HUES6 (cell line): ENCODE results near the gene ZCCHC7.
"Not testable (repeated sequence)": the region's sequence is repeated elsewhere in the genome, so short reads cannot be mapped to it uniquely, and the experiment has no call there.

Source experiments
- H3K27ac ChIP-seq: 2 replicates; pipeline ENCODE4 v1.7.0; 2013; ENCODE audit warnings: low read depth, mild to moderate bottlenecking, low read length, inconsistent platforms
- H3K27me3 ChIP-seq: 2 replicates; pipeline ENCODE4 v1.6.1; 2013; ENCODE audit warnings: low read length; ENCODE audit not compliant: control insufficient read depth, insufficient read depth
- H3K36me3 ChIP-seq: 2 replicates; pipeline ENCODE4 v1.6.1; 2013; ENCODE audit warnings: low read length; ENCODE audit not compliant: control insufficient read depth, insufficient read depth
- H3K4me1 ChIP-seq: 2 replicates; pipeline ENCODE4 v1.6.1; 2013; ENCODE audit warnings: low read length; ENCODE audit not compliant: control insufficient read depth, insufficient read depth
- H3K4me3 ChIP-seq: 2 replicates; pipeline ENCODE4 v1.5.1; 2013; ENCODE audit warnings: low read depth, low read length
- H3K9ac ChIP-seq: one replicate; pipeline ENCODE4 v1.6.1; 2013; ENCODE audit warnings: mild to moderate bottlenecking, low read length
- H3K9me3 ChIP-seq: 2 replicates; pipeline ENCODE4 v1.6.1; 2013; ENCODE audit warnings: low read depth, low read length; ENCODE audit not compliant: control insufficient read depth, insufficient read depth

The ZCCHC7 gene

DNA sequence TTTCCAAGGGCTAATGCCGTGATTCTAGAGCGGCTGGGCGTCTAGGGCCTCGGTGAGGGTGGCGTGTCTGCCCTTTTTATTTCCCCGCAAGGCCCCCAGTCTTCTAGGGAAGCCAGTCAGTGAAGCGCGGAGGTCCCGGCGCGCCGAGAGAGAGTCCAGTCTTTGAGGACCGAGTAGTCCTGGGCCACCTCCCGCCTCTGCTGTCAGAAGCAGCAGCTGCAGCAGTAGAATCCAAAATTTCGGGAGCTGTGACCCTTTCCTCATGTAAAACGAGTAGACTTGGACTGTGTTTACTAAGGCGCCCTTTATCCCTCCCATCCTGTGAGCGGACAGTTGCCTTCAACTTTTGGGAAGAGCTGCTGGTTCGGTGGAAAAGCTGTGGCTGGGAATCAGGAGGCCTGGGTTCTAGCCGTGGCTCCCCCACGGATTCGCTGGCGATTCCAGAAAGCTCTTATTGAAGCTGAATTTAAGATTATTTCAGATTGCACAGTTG, 515 bp downstream of the ZCCHC7 start:
- H3K27ac ChIP-seq: 0 out of 2 replicates have a peak overlapping the region, but pooled peaks have one; percentile 48
- peak overlapping the region; percentile 87 for H3K9ac ChIP-seq
- H3K4me3 ChIP-seq: peak overlapping the region; percentile 90
- H3K4me1 ChIP-seq, H3K9me3 ChIP-seq, H3K36me3 ChIP-seq, H3K27me3 ChIP-seq: not testable (repeated sequence)

DNA sequence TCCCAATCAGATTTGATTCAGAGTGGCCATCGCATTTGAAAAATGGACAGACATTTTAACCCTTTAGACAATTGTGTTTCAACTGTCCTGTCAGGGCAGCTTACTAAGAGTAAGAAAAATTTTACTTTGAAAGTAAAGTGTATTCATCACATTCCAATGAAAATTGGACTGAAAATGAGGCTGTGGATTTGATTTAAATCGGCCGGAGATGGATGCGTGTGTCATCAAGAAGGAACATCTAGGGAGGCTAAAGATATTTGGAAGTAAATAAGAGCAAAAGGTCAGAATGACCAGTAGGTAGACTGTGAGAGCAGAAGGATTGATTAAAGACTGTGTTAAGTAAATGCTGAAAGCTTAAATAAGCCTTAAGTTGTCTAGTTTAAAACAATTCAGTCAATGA, 1.5 kb downstream of the ZCCHC7 start:
- Histone ChIP-seq H3K4me3 (peak overlapping the region; percentile 90), H3K27ac (no peak overlapping the region)

DNA sequence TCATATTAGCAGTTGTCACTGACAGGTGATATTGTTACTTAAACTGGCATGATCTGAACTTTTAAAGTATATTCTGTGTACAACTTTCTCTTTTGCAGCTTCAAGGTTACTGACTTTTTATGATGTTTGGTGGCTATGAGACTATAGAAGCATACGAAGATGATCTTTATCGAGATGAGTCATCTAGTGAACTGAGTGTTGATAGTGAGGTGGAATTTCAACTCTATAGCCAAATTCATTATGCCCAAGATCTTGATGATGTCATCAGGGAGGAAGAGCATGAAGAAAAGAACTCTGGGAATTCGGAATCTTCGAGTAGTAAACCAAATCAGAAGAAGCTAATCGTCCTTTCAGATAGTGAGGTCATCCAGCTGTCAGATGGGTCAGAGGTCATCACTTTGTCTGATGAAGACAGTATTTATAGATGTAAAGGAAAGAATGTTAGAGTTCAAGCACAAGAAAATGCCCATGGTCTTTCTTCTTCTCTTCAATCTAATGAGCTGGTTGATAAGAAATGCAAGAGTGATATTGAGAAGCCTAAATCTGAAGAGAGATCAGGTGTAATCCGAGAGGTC, 5.9 kb downstream of the ZCCHC7 start:
- Histone ChIP-seq H3K9ac (no peak overlapping the region), H3K27ac (no peak overlapping the region), H3K9me3 (no peaks in the 10 kb centered on the region), H3K36me3 (peaks cover 31% of the 10 kb centered on the region), H3K27me3 (no peaks in the 10 kb centered on the region), H3K4me3 (no peak overlapping the region), H3K4me1 (peaks cover 5% of the 10 kb centered on the region; the same call in 1 of the 2 replicates)

More for the DNA sequence above, 1.5 kb downstream of the ZCCHC7 start:
- Histone ChIP-seq H3K27me3 (no peaks in the 10 kb centered on the region), H3K9ac (no peak overlapping the region), H3K4me1 (peaks cover 7% of the 10 kb centered on the region; the same call in 1 of the 2 replicates), H3K9me3 (peaks cover 6% of the 10 kb centered on the region; the same call in 1 of the 2 replicates), H3K36me3 (peaks cover 8% of the 10 kb centered on the region)

DNA sequence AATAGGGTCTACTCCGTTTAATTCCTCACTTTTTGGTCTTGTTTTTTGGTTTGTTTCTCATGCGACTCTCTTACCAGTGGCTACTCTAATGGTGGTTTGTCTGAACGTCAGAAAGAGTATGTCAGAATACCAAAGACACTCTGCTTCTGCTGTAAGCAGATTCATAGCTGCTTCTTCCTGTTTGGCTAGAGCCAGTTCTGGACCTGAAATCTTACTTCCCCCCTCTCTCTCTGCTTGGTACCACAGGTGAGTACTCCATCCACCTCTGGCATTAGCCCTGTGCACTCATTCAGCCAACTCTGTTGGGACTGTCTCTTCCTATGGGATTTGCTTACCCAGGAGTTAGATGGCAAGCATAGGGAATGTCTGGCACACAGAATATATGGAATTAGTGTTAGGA, 6.6 kb downstream of the ZCCHC7 start:
- Histone ChIP-seq H3K9me3 (no peaks in the 10 kb centered on the region), H3K9ac (no peak overlapping the region), H3K27ac (no peak overlapping the region), H3K27me3 (no peaks in the 10 kb centered on the region), H3K4me1 (no peaks in the 10 kb centered on the region), H3K4me3 (no peak overlapping the region), H3K36me3 (peaks cover 34% of the 10 kb centered on the region)

DNA sequence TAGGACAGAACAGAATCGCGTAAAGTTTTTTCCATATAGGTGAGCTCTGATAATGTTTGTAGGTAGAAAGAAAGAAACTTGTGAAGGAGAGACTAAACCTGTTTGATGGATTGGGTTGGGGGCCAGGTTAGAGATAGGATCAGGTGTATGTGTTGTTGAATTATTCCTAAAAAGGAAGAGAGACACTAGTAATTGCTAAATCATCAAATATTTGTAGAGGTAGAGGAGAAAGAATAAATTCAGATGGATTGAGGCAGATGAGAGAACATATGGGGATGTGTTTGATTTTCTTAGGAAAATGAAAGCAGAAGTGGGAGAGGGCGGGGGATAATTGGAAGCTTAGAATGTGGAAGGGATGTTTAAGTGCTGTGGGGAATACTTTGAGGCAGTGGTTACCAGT, 7.7 kb downstream of the ZCCHC7 start:
- H3K9ac ChIP-seq: no peak overlapping the region
- H3K4me1 ChIP-seq: no peaks in the 10 kb centered on the region
- H3K36me3 ChIP-seq: peaks cover 38% of the 10 kb centered on the region
- no peak overlapping the region for H3K4me3 ChIP-seq
- H3K27me3 ChIP-seq: no peaks in the 10 kb centered on the region
- H3K9me3 ChIP-seq: no peaks in the 10 kb centered on the region
- H3K27ac ChIP-seq: no peak overlapping the region

DNA sequence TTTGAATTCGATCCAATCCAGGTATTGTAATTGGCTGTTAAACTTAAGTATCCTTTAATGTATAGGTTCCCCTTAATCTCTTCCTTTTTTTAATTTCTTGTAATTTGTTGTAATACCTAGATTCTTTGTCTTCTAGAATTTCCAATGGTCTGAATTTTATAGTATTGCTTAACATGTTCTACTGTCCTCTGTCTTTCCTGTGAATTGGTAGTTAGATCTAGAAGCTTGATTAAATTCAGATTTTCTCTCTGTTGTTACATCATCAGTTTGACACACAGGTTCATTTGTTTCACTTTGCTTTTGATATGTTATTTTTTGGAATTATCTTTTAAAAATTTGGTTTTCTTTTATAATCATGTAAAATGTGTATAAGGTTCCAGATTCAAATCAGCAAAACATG, 13.8 kb downstream of the ZCCHC7 start:
- H3K27me3 ChIP-seq: no peaks in the 10 kb centered on the region
- no peak overlapping the region for H3K4me3 ChIP-seq
- H3K27ac ChIP-seq: no peak overlapping the region
- H3K9ac ChIP-seq: no peak overlapping the region
- H3K36me3 ChIP-seq: peaks cover 13% of the 10 kb centered on the region
- H3K9me3 ChIP-seq: no peaks in the 10 kb centered on the region
- peaks cover 10% of the 10 kb centered on the region for H3K4me1 ChIP-seq

DNA sequence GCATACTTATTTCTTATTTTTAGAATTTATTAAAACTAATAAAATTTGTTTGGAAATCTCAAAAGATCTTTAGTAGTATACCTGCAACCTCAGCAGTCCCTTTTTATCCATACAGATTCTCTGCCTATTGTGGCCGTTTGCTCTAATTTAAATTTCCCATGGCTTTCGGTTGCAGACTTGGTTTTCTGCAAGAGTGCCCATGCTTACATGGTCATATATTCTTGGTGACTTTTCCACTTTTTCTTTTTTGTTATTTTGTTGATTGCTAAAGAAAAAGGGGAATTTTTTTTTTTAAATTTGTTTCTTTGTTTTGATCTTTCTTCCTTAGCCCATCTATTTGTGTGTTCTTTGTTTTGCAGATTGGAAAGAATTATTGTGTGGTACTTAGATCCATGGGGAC, 20.6 kb downstream of the ZCCHC7 start:
- Histone ChIP-seq H3K36me3 (no peaks in the 10 kb centered on the region), H3K27ac (no peak overlapping the region), H3K4me3 (no peak overlapping the region), H3K27me3 (no peaks in the 10 kb centered on the region), H3K9me3 (no peaks in the 10 kb centered on the region), H3K4me1 (peaks cover 19% of the 10 kb centered on the region), H3K9ac (no peak overlapping the region)

DNA sequence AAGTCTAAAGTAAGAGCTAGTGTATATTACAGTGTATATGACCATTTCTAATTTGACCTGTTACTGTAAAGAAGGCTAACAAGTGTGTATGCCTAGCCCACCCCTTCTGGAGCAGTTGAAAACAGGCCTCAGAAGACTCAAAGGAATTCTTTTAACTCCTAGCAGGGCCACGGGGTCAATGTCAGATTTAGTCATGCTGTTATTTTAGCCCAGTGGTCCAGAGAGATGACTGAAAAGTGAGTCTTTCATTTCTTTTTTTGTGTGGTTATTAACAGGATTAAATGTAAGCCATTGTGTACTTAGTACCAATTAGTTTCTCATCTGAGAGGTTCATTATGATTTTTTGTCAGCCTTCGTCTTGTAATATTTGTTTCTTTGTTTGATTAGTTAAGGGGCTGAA, 24.4 kb downstream of the ZCCHC7 start:
- H3K36me3 ChIP-seq: no peaks in the 10 kb centered on the region
- H3K4me3 ChIP-seq: no peak overlapping the region
- H3K9me3 ChIP-seq: no peaks in the 10 kb centered on the region
- no peaks in the 10 kb centered on the region for H3K27me3 ChIP-seq
- no peak overlapping the region for H3K9ac ChIP-seq
- no peak overlapping the region for H3K27ac ChIP-seq
- peaks cover 22% of the 10 kb centered on the region for H3K4me1 ChIP-seq

DNA sequence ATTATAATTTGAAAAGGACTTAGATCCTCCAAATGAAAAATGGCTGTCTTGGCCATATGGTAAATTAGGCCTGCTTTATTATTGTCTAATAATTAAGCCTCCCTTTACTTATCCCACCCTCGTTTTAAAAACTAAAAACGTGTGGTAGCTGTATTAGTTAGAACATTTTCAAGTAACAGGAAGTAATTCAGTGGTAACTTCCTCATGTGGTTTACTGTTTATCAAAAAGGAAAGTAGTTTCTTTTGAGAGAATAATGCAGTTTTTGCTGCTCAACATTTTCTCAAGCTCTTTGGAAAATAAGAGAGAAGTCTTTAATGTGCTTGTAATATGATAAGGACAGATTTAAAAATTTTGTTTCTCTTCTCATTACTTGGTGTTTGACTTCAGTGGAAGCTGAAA, 26.0 kb downstream of the ZCCHC7 start:
- Histone ChIP-seq H3K36me3 (no peaks in the 10 kb centered on the region), H3K27ac (no peak overlapping the region), H3K9me3 (no peaks in the 10 kb centered on the region), H3K27me3 (no peaks in the 10 kb centered on the region), H3K9ac (no peak overlapping the region), H3K4me3 (no peak overlapping the region), H3K4me1 (peaks cover 13% of the 10 kb centered on the region; the same call in 1 of the 2 replicates)

DNA sequence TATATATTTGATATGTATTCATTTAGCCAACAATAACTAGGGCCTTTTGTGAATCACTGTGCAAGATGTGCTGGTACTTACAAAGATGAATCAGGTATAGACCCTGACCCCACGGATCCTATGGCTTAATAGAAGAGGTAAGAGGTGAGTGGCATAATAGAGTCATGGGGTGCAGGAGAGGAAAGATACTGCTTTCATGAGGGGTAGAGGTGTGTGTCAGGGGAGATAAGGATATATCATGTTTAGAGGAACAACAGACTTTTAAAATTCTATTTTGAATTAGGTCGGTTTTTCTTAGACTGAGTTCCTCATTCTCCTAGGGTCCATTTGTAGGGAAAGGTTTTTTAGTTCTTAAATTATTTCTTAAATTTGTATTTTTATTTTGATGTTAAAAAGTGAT, 27.8 kb downstream of the ZCCHC7 start:
- Histone ChIP-seq H3K27ac (no peak overlapping the region), H3K9me3 (no peaks in the 10 kb centered on the region), H3K36me3 (0 out of 2 replicates have a peak, but pooled peaks cover 5% of the 10 kb centered on the region), H3K4me1 (peaks cover 12% of the 10 kb centered on the region; the same call in 1 of the 2 replicates), H3K9ac (no peak overlapping the region), H3K27me3 (no peaks in the 10 kb centered on the region), H3K4me3 (no peak overlapping the region)

DNA sequence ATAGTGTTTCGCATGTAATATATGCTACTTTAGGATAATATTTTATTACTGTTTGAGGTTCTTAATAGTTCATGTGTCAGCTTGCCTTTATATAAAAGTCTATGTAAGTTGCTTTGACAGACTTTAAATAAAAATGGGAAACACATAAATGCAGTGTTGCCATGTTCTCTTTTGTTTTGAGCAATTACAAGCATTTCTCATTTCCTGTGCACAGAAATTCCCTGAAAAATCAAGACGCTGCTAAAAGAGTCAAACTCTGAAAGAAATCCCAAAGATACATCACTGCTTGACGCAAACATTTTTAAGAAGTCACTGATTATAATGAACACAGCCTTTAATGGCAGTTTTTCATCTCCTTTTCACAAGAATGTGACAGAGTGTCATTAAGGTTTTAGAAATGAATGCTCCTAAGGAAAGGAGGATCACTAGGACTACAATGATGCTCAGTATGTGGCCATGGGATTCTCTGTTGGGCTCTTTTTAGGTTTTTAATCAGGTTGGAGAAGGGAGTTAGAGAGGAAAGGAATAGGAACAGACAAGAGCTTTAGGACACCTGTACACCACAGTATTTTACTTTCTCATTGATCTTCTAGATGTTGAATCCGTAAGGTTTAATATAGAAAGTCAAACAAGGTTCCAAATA, 29.4 kb downstream of the ZCCHC7 start:
- H3K27ac ChIP-seq: no peak overlapping the region
- no peak overlapping the region for H3K9ac ChIP-seq
- no peak overlapping the region for H3K4me3 ChIP-seq
- no peaks in the 10 kb centered on the region for H3K27me3 ChIP-seq
- peaks cover 9% of the 10 kb centered on the region; the same call in 1 of the 2 replicates for H3K4me1 ChIP-seq
- H3K9me3 ChIP-seq: no peaks in the 10 kb centered on the region
- H3K36me3 ChIP-seq: peaks cover 11% of the 10 kb centered on the region
